HUES64 (cell line): ENCODE results near the gene RAB11FIP4.
"Not testable (repeated sequence)": the region's sequence is repeated elsewhere in the genome, so short reads cannot be mapped to it uniquely, and the experiment has no call there.

Source experiments
- H3K27ac ChIP-seq: 2 replicates; pipeline ENCODE4 v1.7.0; 2013; ENCODE audit warnings: low read depth, low read length, inconsistent platforms
- H3K27me3 ChIP-seq: 2 replicates; pipeline ENCODE4 v1.6.1; 2013; ENCODE audit warnings: mild to moderate bottlenecking, low read length; ENCODE audit not compliant: insufficient read depth
- H3K36me3 ChIP-seq: 2 replicates; pipeline ENCODE4 v1.6.1; 2013; ENCODE audit warnings: mild to moderate bottlenecking, low read length; ENCODE audit not compliant: insufficient read depth
- H3K4me1 ChIP-seq: 2 replicates; pipeline ENCODE4 v1.6.1; 2013; ENCODE audit warnings: mild to moderate bottlenecking, low read length, moderate library complexity; ENCODE audit not compliant: insufficient read depth
- H3K4me3 ChIP-seq: 2 replicates; pipeline ENCODE4 v1.5.1; 2013; ENCODE audit warnings: mild to moderate bottlenecking, low read length, moderate library complexity
- H3K9ac ChIP-seq: 2 replicates; pipeline ENCODE4 v1.6.1; 2013; ENCODE audit warnings: mild to moderate bottlenecking, low read depth, low read length
- H3K9me3 ChIP-seq: 2 replicates; pipeline ENCODE4 v1.6.1; 2013; ENCODE audit warnings: low read depth, low read length; ENCODE audit not compliant: insufficient read depth
- WGBS: fragments of 150-250, 120-280 bp; methylation state at CpG from one replicate; pipeline ENCODE4 v1.1.7; 2013; ENCODE audit warnings: missing lambda C conversion rate; 5-methylcytosine and 5-hydroxymethylcytosine counted together

The RAB11FIP4 gene

DNA sequence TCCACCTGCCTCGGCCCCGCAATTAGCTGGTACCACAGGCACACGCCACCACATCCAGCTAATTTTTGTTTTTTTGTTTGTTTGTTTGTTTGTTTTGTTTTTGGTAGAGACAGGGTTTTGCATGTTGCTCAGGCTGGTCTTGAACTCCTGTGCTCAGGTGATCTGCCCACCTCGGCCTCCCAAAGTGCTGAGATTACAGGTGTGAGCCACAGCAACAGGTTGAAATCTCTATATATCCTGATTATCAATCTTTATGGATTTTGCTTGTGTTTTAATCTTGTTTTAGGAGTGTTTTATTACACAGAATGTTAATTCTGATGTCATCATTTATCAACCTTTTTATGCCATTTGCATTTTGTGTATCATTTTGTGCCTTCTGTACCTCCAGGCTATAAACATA is 48.2 kb downstream of the RAB11FIP4 start:
- H3K4me1 ChIP-seq = no peaks in the 10 kb centered on the region
- 100% methylated on average over 4 of the region's 4 CpGs for WGBS
- no peak overlapping the region for H3K4me3 ChIP-seq

DNA sequence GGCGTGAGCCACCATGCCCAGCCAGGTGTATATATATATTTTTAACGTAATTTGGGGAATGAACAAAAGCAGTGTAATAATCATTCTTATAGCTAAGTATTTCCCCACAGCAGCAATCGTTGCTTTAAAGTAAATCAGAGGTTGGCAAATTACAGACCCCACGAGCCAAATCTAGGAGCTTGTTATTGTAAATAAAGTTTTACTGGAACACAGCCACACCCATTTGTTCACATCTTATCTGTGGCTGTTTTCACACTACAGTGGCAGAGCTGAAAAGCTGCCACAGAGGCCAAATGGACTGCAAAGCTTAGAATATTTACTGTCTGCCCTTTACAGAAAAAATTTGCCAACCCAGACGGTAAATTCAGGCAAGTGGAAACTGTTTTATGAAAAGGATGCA is 50.8 kb downstream of the RAB11FIP4 start:
- H3K27me3 ChIP-seq = no peaks in the 10 kb centered on the region

More for the DNA sequence above, 48.2 kb downstream of the RAB11FIP4 start:
- H3K9ac ChIP-seq = no peak overlapping the region
- no peaks in the 10 kb centered on the region for H3K36me3 ChIP-seq
- H3K27me3 ChIP-seq = no peaks in the 10 kb centered on the region
- no peaks in the 10 kb centered on the region for H3K9me3 ChIP-seq
- H3K27ac ChIP-seq = no peak overlapping the region

DNA sequence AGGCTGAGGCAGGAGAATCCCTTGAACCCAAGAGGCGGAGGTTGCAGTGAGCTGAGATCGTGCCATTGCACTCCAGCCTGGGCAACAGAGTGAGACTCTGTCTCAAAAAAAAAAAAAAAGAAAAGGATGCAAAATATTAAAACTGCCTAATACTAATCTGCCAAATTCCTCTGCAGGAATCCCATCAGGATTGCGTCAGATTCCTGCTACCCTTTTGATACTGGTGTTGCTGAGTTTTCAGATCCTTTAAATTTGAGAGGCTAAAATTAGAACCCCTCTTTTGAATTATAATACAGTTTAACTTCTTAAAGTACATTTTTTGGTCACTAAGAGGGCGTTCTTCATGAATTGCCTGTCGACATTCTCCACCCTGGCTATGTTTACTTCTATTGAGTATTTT is 51.4 kb downstream of the RAB11FIP4 start:
- not testable (repeated sequence) for H3K36me3 ChIP-seq, H3K4me3 ChIP-seq, H3K9me3 ChIP-seq, H3K9ac ChIP-seq, H3K27me3 ChIP-seq, H3K27ac ChIP-seq, H3K4me1 ChIP-seq
- 86% methylated on average over 2 of the region's 5 CpGs for WGBS

More for the DNA sequence above, 50.8 kb downstream of the RAB11FIP4 start:
- Histone ChIP-seq H3K9ac (no peak overlapping the region), H3K4me3 (no peak overlapping the region), H3K4me1 (no peaks in the 10 kb centered on the region), H3K9me3 (no peaks in the 10 kb centered on the region), H3K27ac (no peak overlapping the region), H3K36me3 (no peaks in the 10 kb centered on the region)
- 95% methylated on average over 5 of the region's 5 CpGs for WGBS

DNA sequence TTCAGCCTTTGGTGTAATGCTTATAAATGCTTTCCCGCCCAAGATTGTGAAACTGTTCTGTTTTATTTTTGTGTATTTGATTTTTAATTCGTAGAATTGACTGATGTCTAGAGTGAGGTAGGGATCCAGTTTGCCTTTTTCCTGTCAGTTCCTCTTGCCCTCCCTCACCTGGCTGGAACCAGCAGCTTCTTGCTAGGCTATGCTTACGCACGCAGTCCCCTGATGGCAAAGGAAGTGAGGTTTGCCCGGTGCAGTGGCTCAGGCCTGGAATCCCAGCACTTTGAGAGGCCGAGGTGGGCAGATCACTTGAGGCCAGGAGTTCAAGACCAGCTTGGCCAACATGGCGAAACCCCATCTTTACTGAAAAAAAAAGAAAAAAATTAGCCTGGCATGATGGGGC is 51.9 kb downstream of the RAB11FIP4 start:
- H3K27ac ChIP-seq = no peak overlapping the region
- H3K9ac ChIP-seq = no peak overlapping the region
- no peaks in the 10 kb centered on the region for H3K4me1 ChIP-seq
- WGBS = 94% methylated on average over 7 of the region's 7 CpGs
- no peak overlapping the region for H3K4me3 ChIP-seq
- no peaks in the 10 kb centered on the region for H3K9me3 ChIP-seq
- no peaks in the 10 kb centered on the region for H3K27me3 ChIP-seq
- H3K36me3 ChIP-seq = no peaks in the 10 kb centered on the region

DNA sequence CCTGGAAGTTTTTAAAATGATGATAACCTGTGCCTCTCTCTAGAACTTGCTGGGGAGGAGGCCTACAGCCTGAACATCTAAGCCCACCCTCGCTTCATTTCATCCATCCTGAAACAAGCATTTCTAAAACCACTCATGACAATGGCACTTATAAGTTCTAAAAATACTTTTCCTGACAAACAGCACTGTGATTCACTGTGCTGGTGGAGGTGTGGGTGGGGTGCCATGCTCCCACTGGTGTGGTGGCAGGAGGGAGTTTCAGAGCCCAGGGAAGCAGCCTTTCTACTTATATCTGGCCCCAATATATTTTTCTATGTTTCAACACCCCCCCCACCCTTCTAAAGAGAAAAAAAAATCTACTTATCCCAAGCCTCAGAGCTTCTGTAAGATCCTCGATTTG is 52.6 kb downstream of the RAB11FIP4 start:
- Histone ChIP-seq H3K4me1 (no peaks in the 10 kb centered on the region), H3K27me3 (no peaks in the 10 kb centered on the region), H3K4me3 (no peak overlapping the region), H3K27ac (no peak overlapping the region), H3K9me3 (no peaks in the 10 kb centered on the region), H3K36me3 (no peaks in the 10 kb centered on the region), H3K9ac (no peak overlapping the region)
- 87% methylated on average over 2 of the region's 2 CpGs for WGBS

- Histone ChIP-seq H3K4me1 (no peaks in the 10 kb centered on the region), H3K9ac (no peak overlapping the region), H3K9me3 (no peaks in the 10 kb centered on the region), H3K27ac (no peak overlapping the region), H3K4me3 (no peak overlapping the region), H3K36me3 (no peaks in the 10 kb centered on the region), H3K27me3 (no peaks in the 10 kb centered on the region)
- 95% methylated on average over 12 of the region's 13 CpGs for WGBS
Observed at GRCh38 chr17:31446195-31446967, 54.9 kb downstream of the RAB11FIP4 start.

GRCh38 chr17:31448467-31449077 is 57.1 kb downstream of the RAB11FIP4 start:
- Histone ChIP-seq H3K9me3 (no peaks in the 10 kb centered on the region), H3K27me3 (no peaks in the 10 kb centered on the region), H3K9ac (no peak overlapping the region), H3K36me3 (no peaks in the 10 kb centered on the region), H3K27ac (no peak overlapping the region), H3K4me1 (peaks cover 5% of the 10 kb centered on the region; the same call in 1 of the 2 replicates), H3K4me3 (no peak overlapping the region)
- WGBS = 85% methylated on average over 5 of the region's 5 CpGs

- no peak overlapping the region for H3K4me3 ChIP-seq
- H3K9ac ChIP-seq = no peak overlapping the region
- H3K4me1 ChIP-seq = peaks cover 5% of the 10 kb centered on the region; the same call in 1 of the 2 replicates
- no peaks in the 10 kb centered on the region for H3K27me3 ChIP-seq
- no peaks in the 10 kb centered on the region for H3K9me3 ChIP-seq
- no peaks in the 10 kb centered on the region for H3K36me3 ChIP-seq
- 86% methylated on average over 7 of the region's 7 CpGs for WGBS
- no peak overlapping the region for H3K27ac ChIP-seq
Observed at GRCh38 chr17:31449111-31449510, 57.6 kb downstream of the RAB11FIP4 start.

DNA sequence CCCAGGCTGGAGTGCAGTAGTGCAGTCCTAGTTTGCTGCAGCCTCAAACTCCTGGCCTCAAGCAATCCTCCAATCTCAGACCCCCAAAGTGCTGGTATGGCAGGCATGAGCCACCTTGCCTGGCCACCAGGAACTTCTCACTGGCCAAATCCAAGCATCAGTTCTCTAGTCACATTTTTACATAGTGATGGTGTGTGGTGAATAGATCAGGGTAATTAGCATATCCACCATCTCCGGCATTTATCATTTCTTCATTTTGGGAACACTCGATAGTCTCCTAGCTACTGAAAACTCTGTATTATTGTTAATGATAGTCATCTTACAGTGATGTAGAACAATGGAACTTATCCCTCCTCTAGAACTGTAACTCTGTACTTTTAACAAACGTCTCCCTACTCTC is 58.3 kb downstream of the RAB11FIP4 start:
- Histone ChIP-seq H3K4me3 (no peak overlapping the region), H3K27ac (no peak overlapping the region), H3K9ac (no peak overlapping the region), H3K27me3 (no peaks in the 10 kb centered on the region), H3K4me1 (peaks cover 5% of the 10 kb centered on the region; the same call in 1 of the 2 replicates), H3K9me3 (no peaks in the 10 kb centered on the region), H3K36me3 (no peaks in the 10 kb centered on the region)
- 63% methylated on average over 1 of the region's 3 CpGs for WGBS

DNA sequence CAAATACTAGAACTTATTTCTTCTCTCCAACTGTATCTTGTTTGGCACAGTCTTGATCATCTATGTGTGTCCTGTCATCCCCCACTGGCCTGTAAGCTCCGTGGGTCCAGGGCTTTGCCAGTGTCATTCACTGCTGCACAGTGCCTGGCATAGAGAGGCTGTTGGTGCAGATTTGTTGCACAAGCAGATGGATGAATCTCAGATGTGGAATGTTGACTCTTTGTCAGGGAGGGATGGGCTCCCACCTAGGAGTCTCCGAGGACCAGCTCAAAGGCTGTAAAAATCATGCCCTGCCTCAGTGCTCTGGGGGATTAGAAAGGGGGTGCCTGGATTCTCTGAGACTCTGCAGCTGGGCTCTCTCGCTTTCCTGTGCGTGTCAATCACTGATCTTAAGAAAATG is 60.6 kb downstream of the RAB11FIP4 start:
- H3K4me3 ChIP-seq = no peak overlapping the region
- no peak overlapping the region for H3K9ac ChIP-seq
- H3K27ac ChIP-seq = no peak overlapping the region
- H3K36me3 ChIP-seq = no peaks in the 10 kb centered on the region
- H3K9me3 ChIP-seq = no peaks in the 10 kb centered on the region
- peaks cover 14% of the 10 kb centered on the region; the same call in 1 of the 2 replicates for H3K4me1 ChIP-seq
- no peaks in the 10 kb centered on the region for H3K27me3 ChIP-seq
- WGBS = 85% methylated on average over 4 of the region's 4 CpGs

GRCh38 chr17:31452561-31453110 is 61.2 kb downstream of the RAB11FIP4 start:
- no peak overlapping the region for H3K27ac ChIP-seq
- WGBS = 77% methylated on average over 10 of the region's 10 CpGs
- H3K27me3 ChIP-seq = no peaks in the 10 kb centered on the region
- no peak overlapping the region for H3K4me3 ChIP-seq
- H3K4me1 ChIP-seq = peaks cover 14% of the 10 kb centered on the region
- no peaks in the 10 kb centered on the region for H3K9me3 ChIP-seq
- H3K9ac ChIP-seq = no peak overlapping the region
- H3K36me3 ChIP-seq = no peaks in the 10 kb centered on the region
